Transverse colon (tissue), 4 donors: ENCODE measurements around the gene FOSL2. TPM values are rescaled to one million over a fixed set of nuclear protein-coding genes. Genes with fewer than 3 reads are reported as not detected.

ENCODE experiments used
- DNase-seq: peaks from one replicate; pipeline ENCODE4 v3.0.0-alpha.2; 2019
- H3K27ac ChIP-seq, 4 donors: fragments of 200-600 bp; sonication (generic); 2 replicates each; pipeline ENCODE4 v1.5.1; 2016 to 2018; ENCODE audit warnings: inconsistent platforms in 4 of 4
- H3K27me3 ChIP-seq: fragments of 200-600 bp; sonication (generic); 2 replicates; pipeline ENCODE4 v1.5.1; 2017; ENCODE audit warnings: inconsistent platforms
- H3K36me3 ChIP-seq, 4 donors: fragments of 200-600 bp; sonication (generic); 2 replicates each; pipeline ENCODE4 v1.5.1; 2017 to 2019; ENCODE audit warnings: inconsistent platforms in 4 of 4
- H3K4me1 ChIP-seq, 4 donors: fragments of 200-600 bp; sonication (generic); 2 replicates each; pipeline ENCODE4 v1.5.1; 2017 to 2020; ENCODE audit warnings: inconsistent platforms in 4 of 4
- H3K4me3 ChIP-seq, 4 donors: fragments of 200-600 bp; sonication (generic); 1 replicate in 1 of 4; 2 replicates in 3 of 4; pipeline versions ENCODE4 v1.5.1 to v1.6.1; 2017 to 2019; ENCODE audit warnings: inconsistent platforms in 4 of 4
- H3K9me3 ChIP-seq, 2 donors: fragments of 200-600 bp; sonication (generic); 2 replicates each; pipeline ENCODE4 v1.5.1; 2017 to 2019; ENCODE audit warnings: inconsistent platforms in 2 of 2
- EP300 ChIP-seq: sonication (generic); formaldehyde crosslinking; IDR thresholded peaks from one replicate; pipeline ENCODE4 v1.6.1; 2017; ENCODE audit warnings: antibody characterized with exemption, low read depth
- POLR2A ChIP-seq: fragments of 450-650 bp; IDR thresholded peaks from one replicate; pipeline ENCODE4 v1.6.1; 2016; ENCODE audit warnings: antibody characterized with exemption, mild to moderate bottlenecking, moderate library complexity
- POLR2AphosphoS5 ChIP-seq, 3 donors: sonication (generic); formaldehyde crosslinking; IDR thresholded peaks; one replicate each; pipeline ENCODE4 v1.6.1; 2016; ENCODE audit warnings: antibody characterized with exemption in 3 of 3
- WGBS, 2 donors: methylation state at CpG; one replicate each; pipeline ENCODE4 v1.1.5; 2018; ENCODE audit warnings: low coverage in 1 of 2; 5-methylcytosine and 5-hydroxymethylcytosine counted together
- in situ Hi-C, 4 donors: fragments of 200-750 bp; cut with MboI; loops; one replicate each; pipeline versions ENCODE4 v1.15.0 to v1.15.1; 2017; ENCODE audit warnings: low sequenced_read_pairs in 3 of 4, low pct_ligation_motif_present in 1 of 4, low pct_unique_long_range_greater_than_20kb in 1 of 4
- intact Hi-C: fragments of 100-400 bp; cut with DNase I; formaldehyde crosslinking; loops from one replicate; pipeline ENCODE4 v1.15.1; 2023; ENCODE audit warnings: low total_unique reads
- total RNA-seq, 4 donors: library from RNA; depleted of rRNA; stranded (reverse); fragments of >200 nt; gene quantifications; one replicate each; pipeline ENCODE4 v1.1.0, GENCODE V29; 2016
- TF ChIP-seq, protein P1 (sequence below), 5 experiments: fragments of 200-600 bp in 3 of 5; fragments of 450-650 bp in 2 of 5; sonication (generic) in 3 of 5; IDR thresholded peaks; 1 replicate in 2 of 5; 2 replicates in 3 of 5; pipeline ENCODE4 v1.5.1; 2016 to 2017; ENCODE audit warnings: antibody characterized with exemption in 5 of 5, inconsistent platforms in 3 of 5, mild to moderate bottlenecking in 2 of 5, moderate library complexity in 1 of 5

Gene FOSL2
- total RNA-seq, 4 donors from 2014 or later: 135 to 358 (median 233) TPM

DNA sequence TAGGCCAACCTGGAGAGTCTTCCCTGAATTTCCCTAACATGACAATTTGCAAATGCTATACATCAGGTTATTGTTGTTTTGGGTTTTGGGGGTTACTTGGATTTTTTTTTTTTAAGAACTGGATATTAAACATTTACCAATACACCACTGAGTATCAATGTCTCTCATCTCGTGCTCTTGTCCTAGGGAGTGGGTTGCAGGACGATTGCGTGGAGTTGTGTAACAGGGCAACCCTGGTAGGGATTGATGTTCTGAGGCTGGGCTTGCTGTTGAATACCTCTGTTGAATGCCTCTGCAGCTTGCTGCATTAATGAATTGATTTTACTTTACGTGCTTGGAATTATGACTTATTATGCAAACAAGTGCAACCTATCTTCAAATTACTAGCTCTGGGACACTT, 18.8 kb upstream of the FOSL2 start:
- H3K4me1 ChIP-seq: peaks cover 9 to 40% (median 34%) of the 10 kb centered on the region in 4 donors
- no peaks in the 10 kb centered on the region for H3K36me3 ChIP-seq
- H3K27me3 ChIP-seq: no peaks in the 10 kb centered on the region
- DNase-seq: no peak
- intact Hi-C loops (no loop called here), in situ Hi-C loops (no loop called here)
- WGBS, 2 donors: 57 to 83% methylated on average over 1 to 4 of the region's 4 CpGs
- H3K27ac ChIP-seq: no peak overlapping the region
- H3K4me3 ChIP-seq: no peak overlapping the region
- no peaks in the 10 kb centered on the region for H3K9me3 ChIP-seq
- TF ChIP-seq EP300 (no peak), POLR2A (no peak), POLR2AphosphoS5 (IDR thresholded peaks at IDR 0.05) (no peak)
- TF ChIP-seq, protein P1, sequence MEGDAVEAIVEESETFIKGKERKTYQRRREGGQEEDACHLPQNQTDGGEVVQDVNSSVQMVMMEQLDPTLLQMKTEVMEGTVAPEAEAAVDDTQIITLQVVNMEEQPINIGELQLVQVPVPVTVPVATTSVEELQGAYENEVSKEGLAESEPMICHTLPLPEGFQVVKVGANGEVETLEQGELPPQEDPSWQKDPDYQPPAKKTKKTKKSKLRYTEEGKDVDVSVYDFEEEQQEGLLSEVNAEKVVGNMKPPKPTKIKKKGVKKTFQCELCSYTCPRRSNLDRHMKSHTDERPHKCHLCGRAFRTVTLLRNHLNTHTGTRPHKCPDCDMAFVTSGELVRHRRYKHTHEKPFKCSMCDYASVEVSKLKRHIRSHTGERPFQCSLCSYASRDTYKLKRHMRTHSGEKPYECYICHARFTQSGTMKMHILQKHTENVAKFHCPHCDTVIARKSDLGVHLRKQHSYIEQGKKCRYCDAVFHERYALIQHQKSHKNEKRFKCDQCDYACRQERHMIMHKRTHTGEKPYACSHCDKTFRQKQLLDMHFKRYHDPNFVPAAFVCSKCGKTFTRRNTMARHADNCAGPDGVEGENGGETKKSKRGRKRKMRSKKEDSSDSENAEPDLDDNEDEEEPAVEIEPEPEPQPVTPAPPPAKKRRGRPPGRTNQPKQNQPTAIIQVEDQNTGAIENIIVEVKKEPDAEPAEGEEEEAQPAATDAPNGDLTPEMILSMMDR (IDR thresholded peaks at IDR 0.05): no peak

DNA sequence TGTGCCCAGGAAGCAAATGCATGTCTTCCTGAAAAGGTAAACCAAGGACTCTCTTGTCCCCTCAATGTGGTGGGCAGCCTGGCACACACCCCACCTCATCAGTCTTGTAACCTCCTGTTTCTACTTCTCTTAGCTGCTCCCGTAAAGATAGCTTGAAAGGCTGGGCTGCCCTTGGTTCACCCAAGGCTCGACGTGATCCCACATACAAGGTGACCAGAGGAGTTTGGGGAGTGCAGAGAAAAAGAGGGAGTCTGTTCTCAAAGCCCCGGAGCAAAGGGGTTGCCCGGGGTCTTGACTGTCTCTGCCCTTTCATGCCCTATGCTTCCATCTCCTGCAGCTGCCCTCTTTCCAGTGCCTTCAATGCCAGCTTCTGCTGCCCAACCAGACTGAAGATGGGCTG, 18.3 kb upstream of the FOSL2 start:
- Histone ChIP-seq H3K4me3 (no peak overlapping the region), H3K36me3 (no peaks in the 10 kb centered on the region), H3K27me3 (no peaks in the 10 kb centered on the region), H3K9me3 (no peaks in the 10 kb centered on the region), H3K27ac (no peak overlapping the region), H3K4me1 (peaks cover 9 to 40% (median 36%) of the 10 kb centered on the region in 4 donors)
- intact Hi-C loops: no loop called here
- DNase-seq: no peak
- in situ Hi-C loops: no loop called here
- no peak for TF ChIP-seq POLR2A
- TF ChIP-seq POLR2AphosphoS5 (IDR thresholded peaks at IDR 0.05): no peak
- TF ChIP-seq EP300: no peak
- TF ChIP-seq, protein P1 (IDR thresholded peaks at IDR 0.05): no peak
- 88 to 100% methylated on average over 2 to 5 of the region's 5 CpGs for WGBS, 2 donors

DNA sequence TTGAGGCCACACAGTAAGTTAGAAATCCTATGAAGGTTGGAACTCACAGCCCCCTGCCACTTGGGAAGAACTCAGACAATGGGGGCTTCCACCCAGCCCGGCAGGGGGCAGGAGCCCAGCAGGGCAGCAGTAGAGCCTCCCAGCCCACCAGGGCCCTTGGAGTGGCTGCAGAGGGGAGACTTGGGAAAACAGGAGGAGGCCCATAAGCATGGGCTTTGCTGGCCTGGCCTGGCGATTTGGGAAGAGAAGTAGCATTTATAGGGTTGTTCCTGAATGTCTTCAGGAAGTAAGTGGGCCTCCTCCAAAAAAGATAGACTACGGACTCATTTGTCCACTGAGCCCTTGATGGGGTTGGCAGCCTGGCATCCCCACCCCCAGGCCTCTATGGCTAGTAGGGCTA, 17.4 kb upstream of the FOSL2 start:
- Histone ChIP-seq H3K4me1 (peaks cover 9 to 48% (median 33%) of the 10 kb centered on the region in 4 donors), H3K36me3 (no peaks in the 10 kb centered on the region), H3K9me3 (no peaks in the 10 kb centered on the region), H3K4me3 (no peak overlapping the region), H3K27ac (peak overlapping the region in 2 of 4 donors; percentile 17 to 89), H3K27me3 (no peaks in the 10 kb centered on the region)
- 88% methylated on average over 3 of the region's 3 CpGs; no CpG with 5 or more reads in 1 of the 2 donors for WGBS, 2 donors
- no peak for DNase-seq
- intact Hi-C loops (no loop called here), in situ Hi-C loops (no loop called here)
- TF ChIP-seq POLR2AphosphoS5 (IDR thresholded peaks at IDR 0.05) (no peak), EP300 (no peak), POLR2A (no peak)
- TF ChIP-seq, protein P1 (IDR thresholded peaks at IDR 0.05): no peak

DNA sequence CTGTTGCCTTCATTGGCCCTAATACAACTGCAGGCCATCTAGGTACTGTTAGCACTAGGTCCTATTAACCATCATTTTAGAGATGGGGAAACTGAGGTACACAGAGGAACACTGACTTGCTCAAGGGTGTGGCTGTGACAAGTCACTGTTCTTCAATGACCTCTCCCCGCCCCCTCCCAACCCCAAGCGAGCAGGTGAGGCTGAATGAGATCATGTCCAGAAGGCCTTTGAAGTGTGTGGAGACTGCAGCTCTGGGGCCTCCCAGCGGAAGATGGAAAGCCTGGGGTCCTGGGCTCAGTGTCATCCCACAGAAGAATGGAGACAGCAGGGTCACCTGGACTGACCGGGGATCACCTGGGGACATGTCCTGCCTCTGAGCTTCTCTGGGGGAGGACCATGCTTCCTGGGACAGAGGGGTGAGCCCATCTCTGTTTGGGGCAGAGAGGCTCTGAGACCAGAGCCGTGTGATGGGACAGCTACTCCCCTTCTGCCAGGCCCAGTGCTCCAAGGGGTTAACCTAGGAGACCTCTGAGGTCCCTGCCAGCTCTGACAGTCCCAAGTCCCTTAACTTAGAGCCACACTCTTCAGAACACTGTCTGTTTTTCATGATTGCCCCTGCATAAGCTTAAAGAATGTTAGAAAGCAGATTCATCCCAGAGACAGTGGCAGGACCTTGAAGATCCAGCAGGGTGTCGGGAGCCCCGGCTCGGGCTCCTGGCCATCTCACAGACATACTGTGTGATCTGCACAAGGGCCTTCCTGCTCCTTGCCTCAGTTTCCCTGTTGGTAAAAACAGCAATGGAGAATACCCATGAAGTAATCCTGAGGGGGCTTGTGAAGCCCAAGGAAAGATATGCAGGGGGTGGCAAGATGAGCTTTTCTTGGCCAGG, 16.7 kb upstream of the FOSL2 start:
- Histone ChIP-seq H3K4me3 (no peak overlapping the region), H3K9me3 (no peaks in the 10 kb centered on the region), H3K36me3 (no peaks in the 10 kb centered on the region), H3K27ac (peak overlapping the region in 3 of 4 donors; percentile 88 to 90 (median 89)), H3K4me1 (peaks cover 9 to 53% (median 35%) of the 10 kb centered on the region in 4 donors), H3K27me3 (no peaks in the 10 kb centered on the region)
- in situ Hi-C loops (no loop called here), intact Hi-C loops (no loop called here)
- TF ChIP-seq, protein P1 (IDR thresholded peaks at IDR 0.05): no peak
- TF ChIP-seq POLR2A: no peak
- TF ChIP-seq EP300: no peak
- no peak for TF ChIP-seq POLR2AphosphoS5 (IDR thresholded peaks at IDR 0.05)
- no peak for DNase-seq
- 84% methylated on average over 8 of the region's 8 CpGs; no CpG with 5 or more reads in 1 of the 2 donors for WGBS, 2 donors
